ENCODE measurements around the gene NFIA. TPM values are rescaled to one million over a fixed set of nuclear protein-coding genes. Genes with fewer than 3 reads are reported as not detected.

Gene NFIA
- total RNA-seq, 1 donor from 2014 or later, result 66.6 TPM

DNA sequence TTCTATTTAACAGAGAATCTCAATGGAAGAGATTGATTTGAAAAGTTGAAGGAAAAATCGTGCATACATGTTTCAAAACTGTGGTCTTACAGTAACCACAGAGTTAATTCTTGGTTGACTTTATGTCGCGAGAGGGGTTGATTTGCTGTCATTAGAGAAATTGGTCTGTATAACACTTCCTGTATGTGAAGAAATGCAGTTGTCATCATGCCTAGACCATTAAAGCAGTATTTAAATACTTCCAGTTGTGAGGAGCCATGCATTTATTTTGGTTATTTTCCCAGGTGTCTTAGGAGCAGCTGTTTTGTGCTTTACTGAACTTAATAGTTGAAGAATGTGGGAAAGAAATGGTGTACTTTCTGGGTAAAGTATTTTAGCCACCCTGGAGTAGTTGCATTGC is 76.2 kb downstream of the NFIA start:
- no peak overlapping the region for H3K4me3 ChIP-seq
- no peaks in the 10 kb centered on the region for H3K9me3 ChIP-seq
- H3K27me3 ChIP-seq, result no peaks in the 10 kb centered on the region
- H3K27ac ChIP-seq, result peak overlapping the region; percentile 2
- ATAC-seq, result no peak
- H3K4me1 ChIP-seq, result peaks cover 23% of the 10 kb centered on the region
- TF ChIP-seq, protein P1, sequence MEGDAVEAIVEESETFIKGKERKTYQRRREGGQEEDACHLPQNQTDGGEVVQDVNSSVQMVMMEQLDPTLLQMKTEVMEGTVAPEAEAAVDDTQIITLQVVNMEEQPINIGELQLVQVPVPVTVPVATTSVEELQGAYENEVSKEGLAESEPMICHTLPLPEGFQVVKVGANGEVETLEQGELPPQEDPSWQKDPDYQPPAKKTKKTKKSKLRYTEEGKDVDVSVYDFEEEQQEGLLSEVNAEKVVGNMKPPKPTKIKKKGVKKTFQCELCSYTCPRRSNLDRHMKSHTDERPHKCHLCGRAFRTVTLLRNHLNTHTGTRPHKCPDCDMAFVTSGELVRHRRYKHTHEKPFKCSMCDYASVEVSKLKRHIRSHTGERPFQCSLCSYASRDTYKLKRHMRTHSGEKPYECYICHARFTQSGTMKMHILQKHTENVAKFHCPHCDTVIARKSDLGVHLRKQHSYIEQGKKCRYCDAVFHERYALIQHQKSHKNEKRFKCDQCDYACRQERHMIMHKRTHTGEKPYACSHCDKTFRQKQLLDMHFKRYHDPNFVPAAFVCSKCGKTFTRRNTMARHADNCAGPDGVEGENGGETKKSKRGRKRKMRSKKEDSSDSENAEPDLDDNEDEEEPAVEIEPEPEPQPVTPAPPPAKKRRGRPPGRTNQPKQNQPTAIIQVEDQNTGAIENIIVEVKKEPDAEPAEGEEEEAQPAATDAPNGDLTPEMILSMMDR (IDR thresholded peaks at IDR 0.05), result no peak
- no peak for DNase-seq
- H3K36me3 ChIP-seq, result no peaks in the 10 kb centered on the region
- intact Hi-C loops (cut with DNase I), result no loop called here

DNA sequence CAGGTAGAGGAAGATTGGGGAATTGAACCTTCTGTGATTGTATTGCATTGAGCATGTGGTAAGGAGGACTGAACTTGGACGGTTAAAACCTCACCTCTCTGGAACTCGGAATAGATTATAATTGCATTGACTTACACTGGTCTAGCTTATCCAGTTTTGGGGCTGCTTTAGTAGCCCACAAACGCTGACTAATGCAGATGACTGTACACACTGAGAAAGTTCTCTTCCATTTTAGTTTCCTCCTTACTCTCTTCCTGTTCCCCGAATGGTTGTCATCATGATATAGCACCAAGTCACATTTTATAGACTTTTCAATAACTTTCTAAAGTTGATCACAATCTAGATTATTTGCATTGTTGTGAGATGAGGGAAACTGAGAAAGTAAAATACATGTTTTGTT is 78.2 kb downstream of the NFIA start:
- intact Hi-C loops (cut with DNase I), result no loop called here
- Histone ChIP-seq H3K27ac (no peak overlapping the region), H3K4me3 (no peak overlapping the region), H3K9me3 (no peaks in the 10 kb centered on the region), H3K4me1 (peaks cover 23% of the 10 kb centered on the region), H3K27me3 (no peaks in the 10 kb centered on the region), H3K36me3 (no peaks in the 10 kb centered on the region)
- TF ChIP-seq, protein P1 (IDR thresholded peaks at IDR 0.05), result no peak
- ATAC-seq (peak; percentile 17), DNase-seq (no peak)

DNA sequence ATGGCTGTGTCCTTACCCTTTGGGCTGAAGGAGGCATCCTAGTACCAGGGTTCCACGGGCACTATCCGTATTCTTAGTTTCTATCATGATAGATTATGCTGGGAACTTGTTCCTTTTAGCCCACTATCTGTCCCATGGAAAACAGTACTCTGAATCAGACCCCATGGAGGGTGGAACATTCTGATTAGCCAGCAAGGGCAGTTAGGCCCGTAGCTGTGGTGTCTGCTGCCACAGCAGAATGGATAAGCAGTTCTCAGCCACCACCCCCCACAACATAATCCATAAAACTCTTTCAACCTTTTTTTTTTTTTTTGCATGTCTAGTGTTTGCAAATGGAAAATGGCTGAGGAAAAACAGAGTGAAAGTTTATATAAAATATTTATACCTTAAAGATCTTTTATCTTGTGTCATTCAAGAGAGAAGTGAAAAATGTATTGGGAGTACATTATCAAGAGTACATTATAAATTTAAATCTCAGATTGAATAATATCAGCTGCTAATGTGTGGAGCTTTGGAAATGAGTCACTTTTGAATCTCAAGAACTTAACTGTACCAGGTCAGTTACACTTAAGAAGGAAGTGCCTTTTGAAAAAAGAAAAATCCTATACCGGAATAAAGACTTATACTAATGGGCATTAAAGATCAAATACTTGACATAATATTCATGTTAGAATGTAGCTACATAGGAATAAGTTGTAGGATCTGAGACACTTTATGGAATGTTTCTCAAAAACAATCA is 80.3 kb downstream of the NFIA start:
- intact Hi-C loops (cut with DNase I), result no loop called here
- Histone ChIP-seq H3K27me3 (no peaks in the 10 kb centered on the region), H3K27ac (no peak overlapping the region), H3K4me3 (no peak overlapping the region), H3K4me1 (peaks cover 12% of the 10 kb centered on the region), H3K9me3 (no peaks in the 10 kb centered on the region), H3K36me3 (no peaks in the 10 kb centered on the region)
- TF ChIP-seq, protein P1 (IDR thresholded peaks at IDR 0.05), result no peak
- DNase-seq, result no peak
- ATAC-seq, result no peak

DNA sequence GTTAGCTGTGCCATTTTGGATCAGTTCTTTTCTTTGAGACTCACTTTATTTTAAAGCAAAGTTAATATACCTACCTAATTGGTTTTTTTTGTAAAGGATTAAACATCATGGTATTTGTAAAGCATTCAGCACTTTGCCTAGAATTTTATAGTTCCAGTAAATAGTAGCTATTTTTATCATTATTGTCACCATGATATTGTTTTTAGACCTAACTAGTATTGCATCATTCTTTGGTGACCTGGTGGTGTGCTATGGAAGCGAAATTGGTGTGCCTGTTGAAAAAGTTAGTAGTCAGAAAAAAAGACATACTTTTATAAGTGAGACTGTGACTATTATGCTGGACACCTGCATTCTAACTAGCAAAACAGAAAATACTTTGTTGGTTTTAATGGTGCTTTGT is 81.0 kb downstream of the NFIA start:
- TF ChIP-seq, protein P1 (IDR thresholded peaks at IDR 0.05), result no peak
- H3K9me3 ChIP-seq, result no peaks in the 10 kb centered on the region
- intact Hi-C loops (cut with DNase I), result no loop called here
- no peaks in the 10 kb centered on the region for H3K27me3 ChIP-seq
- H3K36me3 ChIP-seq, result no peaks in the 10 kb centered on the region
- H3K27ac ChIP-seq, result no peak overlapping the region
- H3K4me3 ChIP-seq, result no peak overlapping the region
- no peak for DNase-seq
- no peak for ATAC-seq
- H3K4me1 ChIP-seq, result peaks cover 5% of the 10 kb centered on the region

DNA sequence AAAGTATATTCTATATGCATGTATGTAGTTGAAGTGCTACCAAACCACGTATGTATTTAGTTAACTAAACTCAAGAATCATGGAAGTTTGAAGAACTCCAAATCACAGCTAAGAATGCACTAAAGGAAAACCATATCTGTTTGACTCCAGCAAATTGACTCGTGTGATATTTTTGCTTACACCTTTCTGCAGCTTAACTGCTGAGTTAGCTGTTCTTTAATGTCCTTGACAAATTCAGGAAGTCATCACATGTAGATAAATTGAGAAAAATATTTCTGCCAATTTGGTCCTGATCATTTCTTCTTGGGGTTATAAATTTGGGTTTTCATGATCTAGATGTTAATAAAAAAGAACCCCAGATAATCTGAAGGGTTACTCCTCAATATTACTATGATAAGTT is 83.0 kb downstream of the NFIA start:
- Histone ChIP-seq H3K27ac (no peak overlapping the region), H3K9me3 (no peaks in the 10 kb centered on the region), H3K27me3 (no peaks in the 10 kb centered on the region), H3K4me1 (peaks cover 11% of the 10 kb centered on the region), H3K4me3 (no peak overlapping the region), H3K36me3 (no peaks in the 10 kb centered on the region)
- TF ChIP-seq, protein P1 (IDR thresholded peaks at IDR 0.05), result no peak
- intact Hi-C loops (cut with DNase I), result no loop called here
- ATAC-seq (no peak), DNase-seq (no peak)

DNA sequence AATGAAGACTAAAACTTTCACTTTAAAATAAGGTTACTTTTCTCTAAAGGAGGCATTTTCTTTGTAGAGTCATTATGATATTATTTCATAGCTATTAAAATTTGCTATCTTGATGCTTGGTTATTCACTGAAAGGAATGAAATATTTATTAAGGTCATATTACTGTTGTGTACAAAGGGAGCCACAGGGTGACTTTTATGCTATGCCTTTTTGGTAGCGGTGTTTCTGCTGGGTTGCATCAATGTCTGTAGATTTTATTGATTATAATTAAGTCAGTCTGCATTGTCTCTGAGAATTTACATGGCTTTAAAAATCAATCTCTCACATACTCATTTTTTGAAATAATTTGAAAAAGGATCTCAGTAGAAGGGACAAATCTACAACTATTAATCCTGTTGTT is 84.9 kb downstream of the NFIA start:
- no peak for ATAC-seq
- no peaks in the 10 kb centered on the region for H3K36me3 ChIP-seq
- peaks cover 21% of the 10 kb centered on the region for H3K4me1 ChIP-seq
- H3K9me3 ChIP-seq, result no peaks in the 10 kb centered on the region
- TF ChIP-seq, protein P1 (IDR thresholded peaks at IDR 0.05), result no peak
- H3K4me3 ChIP-seq, result no peak overlapping the region
- intact Hi-C loops (cut with DNase I), result no loop called here
- H3K27ac ChIP-seq, result no peak overlapping the region
- no peak for DNase-seq
- no peaks in the 10 kb centered on the region for H3K27me3 ChIP-seq
